Measurements from ENCODE around the gene THAP4.
"Not testable (repeated sequence)": the region's sequence is repeated elsewhere in the genome, so short reads cannot be mapped to it uniquely, and the experiment has no call there.

THAP4 gene

GRCh38 chr2:241662731-241663130, 25.8 kb upstream of the THAP4 start:
- not testable (repeated sequence) for DNase-seq

GRCh38 chr2:241660593-241661213, 23.7 kb upstream of the THAP4 start:
- DNase-seq = no peak

GRCh38 chr2:241659150-241659739, 22.3 kb upstream of the THAP4 start:
- DNase-seq = no peak

- no peak for DNase-seq
These were observed 21.3 kb upstream of the THAP4 start for GRCh38 chr2:241658296-241658695.

- DNase-seq = no peak
These were observed 20.9 kb upstream of the THAP4 start for GRCh38 chr2:241657786-241658254.

GRCh38 chr2:241656190-241656741, 19.3 kb upstream of the THAP4 start:
- no peak for DNase-seq

GRCh38 chr2:241655516-241656189, 18.7 kb upstream of the THAP4 start:
- DNase-seq = no peak

- no peak for DNase-seq
These were observed 17.6 kb upstream of the THAP4 start for GRCh38 chr2:241654551-241654950.

GRCh38 chr2:241653210-241653750, 16.3 kb upstream of the THAP4 start:
- no peak for DNase-seq

GRCh38 chr2:241652722-241653121, 15.8 kb upstream of the THAP4 start:
- no peak for DNase-seq

- DNase-seq = no peak
These were observed 15.2 kb upstream of the THAP4 start for GRCh38 chr2:241652142-241652541.

GRCh38 chr2:241649927-241650326, 13.0 kb upstream of the THAP4 start:
- no peak for DNase-seq

- DNase-seq = no peak
These were observed 12.4 kb upstream of the THAP4 start for GRCh38 chr2:241649404-241649803.

GRCh38 chr2:241648453-241648852, 11.5 kb upstream of the THAP4 start:
- no peak for DNase-seq

GRCh38 chr2:241645915-241646645, 9.1 kb upstream of the THAP4 start:
- DNase-seq = no peak

- no peak for DNase-seq
These were observed 8.3 kb upstream of the THAP4 start for GRCh38 chr2:241645056-241645914.

- DNase-seq = no peak
These were observed 4.7 kb upstream of the THAP4 start for GRCh38 chr2:241641631-241642030.

GRCh38 chr2:241640165-241640795, 3.3 kb upstream of the THAP4 start:
- no peak for DNase-seq

GRCh38 chr2:241639385-241639784, 2.4 kb upstream of the THAP4 start:
- DNase-seq = no peak

- no peak for DNase-seq
These were observed 2.0 kb upstream of the THAP4 start for GRCh38 chr2:241638940-241639339.

Measured in NCI-H1417 treated with DMSO at 0.1 percent for 48 hours (cell line).